RWPE1 (cell line): ENCODE results near the gene ANGEL2.

Source experiments
- CTCF ChIA-PET: fragments of 350-600 bp; sonication (Branson Sonifier 250); formaldehyde crosslinking; extraction: SDS; loops from one replicate; lab custom pipeline; 2021; lab: Yijun Ruan, JAX
- POLR2A ChIA-PET: fragments of 400-600 bp; formaldehyde crosslinking; extraction: SDS; loops from one replicate; lab custom pipeline; 2020; ENCODE audit warnings: antibody characterized with exemption; ENCODE audit not compliant: low non-redundant PET; lab: Yijun Ruan, JAX
- DNase-seq: peaks from one replicate; pipeline ENCODE4 v3.0.0; 2012; ENCODE audit warnings: low spot score
- H3K27ac ChIP-seq: fragments of 450-650 bp; 2 replicates; pipeline ENCODE4 v1.5.1; 2017
- CTCF ChIP-seq: fragments of 450-650 bp; conservative IDR thresholded peaks from 2 replicates; pipeline ENCODE4 v1.5.1; 2017; ENCODE audit warnings: low read depth, mild to moderate bottlenecking

The ANGEL2 gene

GRCh38 chr1:212955961-212956620 lies 59.6 kb downstream of the ANGEL2 start:
- TF ChIP-seq CTCF = no peak
- no peak for DNase-seq
- POLR2A ChIA-PET = no interaction called here
- CTCF ChIA-PET = interaction anchor here (0.6 kb wide), 1 partner anchor 479 kb away, joined by 3 read pairs; no protein-coding TSS in a partner anchor
- no peak overlapping the region for H3K27ac ChIP-seq

GRCh38 chr1:212955098-212955497 lies 60.6 kb downstream of the ANGEL2 start:
- H3K27ac ChIP-seq = no peak overlapping the region
- DNase-seq = no peak
- ChIA-PET CTCF (interaction anchor here (0.6 kb wide), 1 partner anchor 478 kb away, joined by 3 read pairs; no protein-coding TSS in a partner anchor), POLR2A (no interaction called here)
- TF ChIP-seq CTCF = no peak

GRCh38 chr1:212954514-212954913 lies 61.2 kb downstream of the ANGEL2 start:
- TF ChIP-seq CTCF = no peak
- no peak for DNase-seq
- H3K27ac ChIP-seq = no peak overlapping the region
- CTCF ChIA-PET = no interaction called here
- POLR2A ChIA-PET = no interaction called here

- H3K27ac ChIP-seq = no peak overlapping the region
- DNase-seq = no peak
- ChIA-PET POLR2A (no interaction called here), CTCF (no interaction called here)
- TF ChIP-seq CTCF = no peak
Observed at GRCh38 chr1:212953321-212953720, 62.3 kb downstream of the ANGEL2 start.

- no peak for TF ChIP-seq CTCF
- CTCF ChIA-PET = no interaction called here
- H3K27ac ChIP-seq = no peak overlapping the region
- POLR2A ChIA-PET = no interaction called here
- no peak for DNase-seq
Observed at GRCh38 chr1:212952641-212952976, 63.1 kb downstream of the ANGEL2 start.

- CTCF ChIA-PET = no interaction called here
Observed at GRCh38 chr1:212951947-212952640, 63.6 kb downstream of the ANGEL2 start.

More at GRCh38 chr1:212951947-212952640, 63.6 kb downstream of the ANGEL2 start:
- POLR2A ChIA-PET = no interaction called here
- no peak overlapping the region for H3K27ac ChIP-seq
- no peak for DNase-seq
- no peak for TF ChIP-seq CTCF
